Measurements from ENCODE around the gene SULT1A1.
"Not testable (repeated sequence)": the region's sequence is repeated elsewhere in the genome, so short reads cannot be mapped to it uniquely, and the experiment has no call there.

SULT1A1 gene

DNA sequence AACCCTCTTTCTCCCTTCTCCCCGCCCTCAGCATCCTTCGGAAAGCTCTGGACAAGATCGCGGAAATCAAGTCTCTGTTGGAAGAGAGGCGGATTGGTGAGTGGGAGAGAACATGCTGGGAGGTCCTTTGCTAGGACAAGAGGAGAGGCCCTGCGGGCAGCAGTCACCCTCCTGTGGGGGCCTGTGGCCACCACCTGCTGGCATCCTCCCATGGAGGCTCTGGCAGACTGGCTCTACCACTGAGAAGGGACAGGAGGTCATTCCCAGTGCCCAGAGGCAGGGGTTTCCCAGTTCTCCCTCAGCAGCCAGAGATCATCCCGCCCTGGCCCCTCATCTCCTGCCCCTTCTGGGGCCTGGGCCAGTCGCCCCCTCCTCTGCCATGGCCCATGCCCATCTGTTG lies 20.8 kb downstream of the SULT1A1 start:
- no peak for DNase-seq

DNA sequence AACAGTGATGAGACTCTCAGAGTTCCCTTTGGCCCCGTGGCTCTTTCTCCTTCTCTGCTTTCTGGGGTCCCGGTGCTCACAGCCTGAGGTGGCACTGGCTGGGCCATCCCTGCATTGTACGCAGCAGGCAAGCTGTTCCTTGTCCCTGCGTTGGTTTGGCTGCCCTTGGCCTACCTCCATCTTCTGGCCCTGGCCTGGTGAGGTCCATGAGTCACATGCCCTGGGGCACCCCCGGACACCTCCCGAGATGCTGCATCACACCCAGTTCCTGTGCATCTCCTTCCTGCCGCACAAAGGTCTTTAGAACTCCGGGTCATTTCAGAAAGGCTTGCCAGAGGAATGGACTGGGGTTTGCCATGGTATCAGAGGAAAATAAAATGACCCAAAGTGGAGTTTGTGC lies 22.5 kb downstream of the SULT1A1 start:
- no peak for DNase-seq

DNA sequence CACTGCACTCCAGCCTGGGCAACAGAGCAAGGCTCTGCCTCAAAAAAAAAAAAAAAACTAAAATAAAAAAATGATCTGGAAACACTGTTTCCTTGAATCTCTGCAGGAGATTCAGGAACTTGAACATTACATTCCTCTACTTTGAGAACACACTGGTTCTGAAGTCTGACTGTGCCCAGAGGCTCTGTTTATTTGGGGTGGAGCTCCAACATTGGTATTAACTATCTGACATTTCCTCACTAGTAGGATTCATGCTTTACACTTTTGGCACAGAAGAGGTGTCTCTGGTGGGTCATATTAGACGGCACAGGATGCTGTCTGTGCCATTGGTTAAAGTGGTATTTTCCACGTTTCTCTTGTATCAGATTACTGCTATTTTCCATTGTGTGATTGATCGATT lies 23.4 kb downstream of the SULT1A1 start:
- DNase-seq = no peak

- DNase-seq = no peak
Observed at GRCh38 chr16:28585674-28586073, 24.2 kb downstream of the SULT1A1 start.

DNA sequence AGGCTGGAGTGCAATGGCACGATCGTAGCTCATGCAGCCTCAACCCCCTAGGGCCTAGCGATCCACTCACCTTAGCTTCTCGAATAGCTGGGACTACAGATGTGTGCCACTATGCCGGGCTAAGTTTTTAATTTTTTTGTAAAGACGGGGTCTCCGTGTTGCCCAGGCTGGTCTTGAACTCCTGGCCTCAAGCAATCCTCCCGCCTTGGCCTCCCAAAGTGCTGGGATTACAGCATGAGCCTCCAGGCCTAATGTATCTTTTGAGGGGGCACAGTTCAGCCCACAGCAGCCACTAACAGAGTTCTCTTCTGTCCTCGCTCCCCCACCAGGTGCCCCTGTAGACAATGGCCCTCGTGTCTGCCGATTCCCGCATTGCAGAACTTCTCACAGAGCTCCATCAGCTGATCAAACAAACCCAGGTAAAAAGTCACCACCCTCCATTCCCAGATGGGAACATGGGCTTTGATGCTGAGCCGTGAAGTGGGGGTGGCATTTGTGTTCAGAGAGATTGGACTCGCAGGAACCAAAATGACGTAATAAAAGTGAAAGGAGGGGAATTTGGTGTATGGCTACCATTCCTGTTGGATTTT lies 29.0 kb downstream of the SULT1A1 start:
- DNase-seq = no peak

DNA sequence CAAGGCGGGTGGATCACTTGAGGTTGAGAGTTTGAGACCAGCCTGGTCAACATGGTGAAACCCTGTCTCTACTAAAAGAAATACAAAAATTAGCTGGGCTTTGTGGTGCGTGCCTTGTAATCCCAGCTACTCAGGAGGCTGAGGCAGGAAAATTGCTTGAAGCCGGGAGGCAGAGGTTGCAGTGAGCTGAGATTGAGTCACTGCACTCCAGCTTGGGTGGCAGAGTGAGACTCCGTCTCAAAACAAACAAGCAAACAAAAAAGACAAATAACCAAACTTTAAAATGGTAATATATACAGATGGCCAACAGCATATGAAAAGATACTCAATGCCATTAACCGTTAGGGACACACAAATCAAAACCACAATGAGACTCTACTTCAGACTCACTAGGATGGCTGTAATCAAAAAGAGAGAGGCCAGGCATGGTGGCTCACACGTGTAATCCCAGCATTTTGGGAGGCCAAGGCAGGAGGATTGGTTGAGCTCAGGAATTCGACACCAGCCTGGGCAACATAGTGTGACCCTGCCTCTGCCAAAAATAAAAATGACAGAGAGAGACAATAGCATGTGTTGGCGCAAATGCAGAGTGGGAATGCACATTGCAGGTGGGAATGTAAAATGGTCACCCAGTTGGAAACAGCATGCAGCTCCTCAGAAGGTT lies 34.3 kb downstream of the SULT1A1 start:
- no peak for DNase-seq

DNA sequence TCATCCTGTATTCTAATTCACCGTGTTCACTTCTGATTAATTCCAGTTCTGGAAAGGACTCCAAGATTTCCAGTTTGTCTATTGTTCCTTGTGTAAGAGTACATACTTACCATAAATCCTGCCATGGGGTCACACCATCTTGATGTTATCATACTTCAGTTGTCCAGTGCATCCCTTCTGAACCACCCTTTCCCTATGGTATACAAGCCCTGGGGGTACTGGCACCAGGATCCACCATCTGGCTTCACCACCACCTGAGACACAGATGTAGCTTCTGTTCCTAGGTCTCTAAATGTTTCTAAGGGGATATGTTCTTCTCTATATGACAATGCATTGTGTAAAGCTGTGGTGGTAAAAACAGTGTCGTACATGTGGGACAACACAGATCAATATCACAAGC lies 34.9 kb downstream of the SULT1A1 start:
- DNase-seq = no peak

DNA sequence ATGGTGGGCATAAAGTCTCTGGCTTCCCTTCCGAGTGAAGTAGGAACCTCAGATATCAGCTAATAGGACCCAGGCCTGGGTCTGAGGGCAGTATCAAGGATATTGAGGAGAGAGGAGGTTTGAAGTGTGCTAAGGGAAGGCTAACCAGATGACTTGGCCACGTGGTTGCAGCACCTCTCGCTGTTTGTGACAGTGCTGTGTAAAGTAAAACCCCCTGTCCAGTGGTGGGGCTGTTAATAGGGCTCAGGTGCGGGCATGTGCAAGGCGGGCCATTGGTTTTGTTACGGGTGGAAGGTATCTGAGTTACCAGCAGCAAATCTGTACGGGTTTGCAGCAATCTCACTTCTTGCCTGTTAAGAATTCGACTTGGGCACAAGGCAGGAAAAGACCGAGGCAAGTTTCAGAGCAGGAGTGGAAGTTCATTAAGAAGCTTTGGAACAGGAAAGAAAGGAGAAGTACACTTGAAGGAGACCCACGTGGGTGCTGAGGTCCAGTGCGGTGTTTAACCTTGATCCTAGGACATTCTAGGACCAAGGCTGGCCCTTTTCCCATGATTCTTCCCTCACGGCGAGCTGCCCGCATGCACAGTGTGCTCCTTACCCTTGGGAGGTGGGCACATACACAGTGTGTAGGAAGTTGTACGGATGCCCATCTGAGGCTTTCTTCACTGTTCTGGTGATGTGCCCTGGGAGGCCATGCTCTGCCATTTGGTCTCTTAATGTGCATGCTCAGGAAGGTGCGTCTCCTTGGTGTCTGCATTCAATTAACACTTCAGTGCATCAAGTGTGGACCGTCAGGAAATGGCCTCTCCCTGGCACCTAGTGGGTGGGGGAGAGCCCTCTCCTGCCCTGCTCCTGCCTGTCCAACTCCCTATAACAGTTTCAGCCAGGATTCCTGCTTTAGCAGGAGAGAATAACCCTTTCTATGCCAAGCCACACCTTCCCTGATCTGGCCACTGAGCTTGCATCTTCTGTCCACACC lies 35.8 kb downstream of the SULT1A1 start:
- no peak for DNase-seq

GRCh38 chr16:28572696-28573510 lies 36.9 kb downstream of the SULT1A1 start:
- DNase-seq = no peak

DNA sequence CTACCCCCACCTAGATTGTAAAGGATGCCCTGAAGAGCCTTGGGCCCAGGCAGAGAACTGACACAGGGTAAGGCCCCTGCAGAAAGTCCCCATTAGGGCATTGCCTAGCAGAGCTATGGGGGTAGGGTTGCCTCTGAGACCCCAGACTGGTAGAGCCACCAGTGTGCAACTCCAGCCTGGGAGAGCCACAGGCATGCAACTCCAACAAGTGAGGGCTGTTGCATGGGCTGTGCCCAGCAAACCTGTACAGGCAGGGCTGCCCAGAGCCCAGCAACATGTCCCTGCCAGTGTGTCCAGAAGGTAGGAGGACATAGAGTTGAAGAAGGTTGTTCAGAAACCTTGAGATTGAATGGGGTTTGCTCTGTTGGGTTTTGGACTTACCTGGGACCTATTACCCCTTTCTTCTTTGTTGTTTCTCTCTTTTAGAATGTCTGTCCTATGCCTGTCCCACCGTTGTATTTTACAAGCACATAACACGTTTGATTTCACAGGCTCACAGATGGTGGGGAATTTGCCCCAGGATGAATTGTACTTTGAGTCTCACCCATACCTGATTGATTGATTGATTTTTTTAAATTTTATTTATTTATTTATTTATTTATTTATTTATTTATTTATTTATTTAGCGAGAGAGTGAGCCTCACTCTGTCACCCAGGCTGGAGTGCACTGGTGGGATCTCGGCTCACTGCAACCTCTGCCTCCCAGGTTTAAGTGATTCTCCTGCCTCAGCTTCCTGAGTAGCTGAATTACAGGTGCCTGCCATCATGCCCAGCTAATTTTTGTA lies 39.7 kb downstream of the SULT1A1 start:
- no peak for DNase-seq

DNA sequence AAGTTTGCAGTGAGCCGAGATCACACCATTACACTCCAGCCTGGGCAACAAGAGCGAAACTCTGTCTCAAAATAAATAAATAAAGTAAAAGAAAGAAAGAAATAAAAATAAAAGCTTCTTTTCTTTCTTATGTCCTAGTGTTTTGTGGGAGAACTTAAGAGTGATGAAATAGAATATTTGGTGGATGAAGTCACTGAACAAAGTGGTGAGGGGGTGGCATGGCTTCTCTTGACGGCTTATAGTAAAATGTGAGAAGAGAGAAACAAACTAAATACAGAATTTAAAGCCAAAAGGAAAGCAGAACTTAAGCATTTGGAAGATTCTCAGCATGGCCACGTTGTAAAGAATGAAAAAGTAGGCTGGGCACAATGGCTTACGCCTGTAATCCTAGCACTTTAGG lies 40.8 kb downstream of the SULT1A1 start:
- no peak for DNase-seq

GRCh38 chr16:28567292-28567691 lies 42.6 kb downstream of the SULT1A1 start:
- DNase-seq = no peak

GRCh38 chr16:28566233-28566925 lies 43.5 kb downstream of the SULT1A1 start:
- DNase-seq = not testable (repeated sequence)

DNA sequence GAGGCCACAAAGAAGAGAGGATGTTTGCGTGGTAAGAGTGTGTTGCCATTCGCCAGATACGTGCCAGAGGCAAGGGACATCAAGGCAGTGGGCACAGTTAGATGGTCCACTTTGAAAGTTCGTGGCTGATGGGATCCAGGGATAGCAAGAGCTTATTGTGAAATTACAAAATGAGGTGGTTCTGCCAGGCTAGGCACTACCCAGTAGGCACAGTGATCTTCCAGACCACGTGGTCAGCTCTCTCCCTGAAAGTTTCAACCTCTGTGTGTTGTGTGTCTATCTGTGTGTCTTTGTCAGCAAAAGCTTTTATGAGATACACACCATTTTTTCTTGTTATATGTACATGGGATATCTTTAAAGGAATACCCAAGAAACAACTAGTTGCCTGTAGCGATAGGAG lies 46.6 kb downstream of the SULT1A1 start:
- DNase-seq = no peak

- DNase-seq = no peak
Observed at GRCh38 chr16:28562199-28562598, 47.6 kb downstream of the SULT1A1 start.

GRCh38 chr16:28561557-28562187 lies 48.2 kb downstream of the SULT1A1 start:
- DNase-seq = no peak

- DNase-seq = no peak
Observed at GRCh38 chr16:28558456-28558855, 51.4 kb downstream of the SULT1A1 start.

DNA sequence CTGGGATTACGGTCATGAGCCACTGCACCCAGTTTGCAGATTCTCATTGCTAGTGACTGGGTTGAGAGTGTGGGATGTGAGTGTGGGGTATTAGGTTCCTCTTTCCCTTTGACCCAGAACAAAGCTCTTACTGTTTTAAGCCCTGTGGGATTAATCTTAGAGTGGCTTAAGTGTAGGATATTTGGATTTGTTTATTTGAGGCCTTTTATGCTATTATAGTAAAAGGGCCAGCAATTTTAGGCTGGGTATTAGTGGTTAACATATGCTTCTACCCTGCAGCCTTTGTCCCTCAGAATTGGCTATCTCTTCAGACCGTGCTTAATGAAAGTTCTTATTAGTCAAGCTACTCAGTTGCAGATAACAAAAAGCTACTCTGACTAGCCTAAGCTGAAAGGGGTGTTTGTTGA lies 52.9 kb downstream of the SULT1A1 start:
- no peak for DNase-seq

DNA sequence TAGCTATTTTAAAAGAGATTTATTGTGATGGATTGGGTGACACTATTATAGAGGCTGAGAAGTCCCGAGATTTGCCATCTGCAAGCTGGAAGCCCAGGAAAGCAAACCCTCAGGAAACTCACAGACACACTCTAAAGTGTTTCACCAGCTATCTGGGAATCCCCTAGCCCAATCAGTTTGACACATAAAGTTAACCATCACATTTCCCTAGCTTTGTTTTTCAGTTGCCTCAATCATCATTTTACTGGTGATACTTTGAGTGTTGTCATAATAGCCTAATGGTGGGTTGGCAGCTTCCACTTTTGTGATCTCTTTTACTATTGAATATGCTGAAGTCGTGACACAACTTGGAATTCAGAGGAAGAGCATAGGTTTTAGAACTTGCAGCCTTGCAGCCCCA lies 54.3 kb downstream of the SULT1A1 start:
- no peak for DNase-seq

Measured in NCI-H146 (cell line).